Measurements from ENCODE around the gene GLI2.

- TF ChIP-seq POLR2A (IDR thresholded peaks at IDR 0.05; ENCODE audit: extremely low read depth, insufficient read length) (no peak), CTCF (IDR thresholded peaks at IDR 0.05; ENCODE audit: low read depth, low read length) (no peak)
These were observed 41.6 kb downstream of the GLI2 start for GRCh38 chr2:120777170-120777751.

Data from NB4 (cell line).